Progenitor cell of endocrine pancreas (in vitro differentiated cells): Measurements from ENCODE around the gene SLC4A8. TPM values are rescaled to one million over a fixed set of nuclear protein-coding genes. Genes with fewer than 3 reads are reported as not detected.
A peak's percentile ranks its signal among the peaks of the same experiment; 100 is the strongest.
"Not testable (repeated sequence)": the region's sequence is repeated elsewhere in the genome, so short reads cannot be mapped to it uniquely, and the experiment has no call there.

Experiments
- DNase-seq: peaks from one replicate; pipeline ENCODE4 v3.0.0; 2021; ENCODE audit warnings: low spot score; ENCODE audit not compliant: unreplicated experiment
- H3K27ac Mint-ChIP-seq: 2 replicates; pipeline ENCODE4 v1.8.0; 2021; ENCODE audit warnings: mild to moderate bottlenecking, moderate library complexity, mixed read lengths
- H3K27me3 Mint-ChIP-seq: 2 replicates; pipeline ENCODE4 v1.8.0; 2021; ENCODE audit warnings: mixed read lengths
- H3K36me3 Mint-ChIP-seq: 2 replicates; pipeline ENCODE4 v1.8.0; 2022; ENCODE audit warnings: mixed read lengths; ENCODE audit not compliant: insufficient read depth
- H3K4me1 Mint-ChIP-seq: 2 replicates; pipeline ENCODE4 v1.8.0; 2021; ENCODE audit warnings: low read depth, mixed read lengths
- H3K4me3 Mint-ChIP-seq: 2 replicates; pipeline ENCODE4 v1.8.0; 2021; ENCODE audit warnings: low read depth, mild to moderate bottlenecking, moderate library complexity, mixed read lengths
- H3K9me3 Mint-ChIP-seq: 2 replicates; pipeline ENCODE4 v1.8.0; 2021; ENCODE audit warnings: low read depth, mixed read lengths
- total RNA-seq: library from RNA; stranded (reverse); gene quantifications from 2 replicates; pipeline ENCODE4 v1.2.1, GENCODE V29; 2021
- TF ChIP-seq, protein P1 (sequence below): fragments of 200-600 bp; sonication (generic); IDR thresholded peaks from one replicate; pipeline ENCODE4 v1.5.0; 2021; ENCODE audit warnings: antibody characterized with exemption, mild to moderate bottlenecking; ENCODE audit not compliant: unreplicated experiment

Gene SLC4A8
- total RNA-seq, 1 donor from 2014 or later: 11.8 TPM

DNA sequence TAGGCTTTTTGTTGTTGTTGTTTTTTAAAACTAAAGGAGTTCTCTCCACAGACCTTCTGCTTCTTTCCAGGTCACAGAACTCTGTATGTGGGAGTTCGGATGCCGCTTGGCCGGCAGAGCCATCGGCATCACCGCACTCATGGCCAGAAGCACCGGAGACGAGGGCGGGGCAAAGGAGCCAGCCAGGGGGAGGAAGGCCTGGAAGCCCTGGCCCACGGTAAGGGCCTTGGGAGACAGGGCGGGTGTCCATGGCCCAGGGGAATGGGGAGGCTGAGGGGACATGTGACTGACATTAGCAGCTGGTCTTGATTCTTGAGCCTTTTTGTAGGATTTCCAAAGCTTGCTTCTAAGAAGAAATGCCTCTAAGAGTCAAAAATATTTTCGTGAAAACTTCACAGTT lies 26.2 kb downstream of the SLC4A8 start:
- TF ChIP-seq, protein P1, sequence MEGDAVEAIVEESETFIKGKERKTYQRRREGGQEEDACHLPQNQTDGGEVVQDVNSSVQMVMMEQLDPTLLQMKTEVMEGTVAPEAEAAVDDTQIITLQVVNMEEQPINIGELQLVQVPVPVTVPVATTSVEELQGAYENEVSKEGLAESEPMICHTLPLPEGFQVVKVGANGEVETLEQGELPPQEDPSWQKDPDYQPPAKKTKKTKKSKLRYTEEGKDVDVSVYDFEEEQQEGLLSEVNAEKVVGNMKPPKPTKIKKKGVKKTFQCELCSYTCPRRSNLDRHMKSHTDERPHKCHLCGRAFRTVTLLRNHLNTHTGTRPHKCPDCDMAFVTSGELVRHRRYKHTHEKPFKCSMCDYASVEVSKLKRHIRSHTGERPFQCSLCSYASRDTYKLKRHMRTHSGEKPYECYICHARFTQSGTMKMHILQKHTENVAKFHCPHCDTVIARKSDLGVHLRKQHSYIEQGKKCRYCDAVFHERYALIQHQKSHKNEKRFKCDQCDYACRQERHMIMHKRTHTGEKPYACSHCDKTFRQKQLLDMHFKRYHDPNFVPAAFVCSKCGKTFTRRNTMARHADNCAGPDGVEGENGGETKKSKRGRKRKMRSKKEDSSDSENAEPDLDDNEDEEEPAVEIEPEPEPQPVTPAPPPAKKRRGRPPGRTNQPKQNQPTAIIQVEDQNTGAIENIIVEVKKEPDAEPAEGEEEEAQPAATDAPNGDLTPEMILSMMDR: no peak
- DNase-seq: no peak
- Mint-ChIP-seq H3K36me3 (no peaks in the 10 kb centered on the region), H3K4me1 (peaks cover 24% of the 10 kb centered on the region), H3K4me3 (no peak overlapping the region), H3K27ac (no peak overlapping the region), H3K27me3 (peaks cover 7% of the 10 kb centered on the region), H3K9me3 (no peaks in the 10 kb centered on the region)

- not testable (repeated sequence) for H3K36me3 Mint-ChIP-seq, DNase-seq, H3K9me3 Mint-ChIP-seq, H3K27ac Mint-ChIP-seq, H3K27me3 Mint-ChIP-seq, H3K4me3 Mint-ChIP-seq
- peaks cover 22% of the 10 kb centered on the region for H3K4me1 Mint-ChIP-seq
Observed at GRCh38 chr12:51454016-51454415, 29.4 kb downstream of the SLC4A8 start.

- H3K36me3 Mint-ChIP-seq, H3K27me3 Mint-ChIP-seq, DNase-seq, H3K9me3 Mint-ChIP-seq: not testable (repeated sequence)
- H3K27ac Mint-ChIP-seq: peak overlapping the region; percentile 88
- H3K4me1 Mint-ChIP-seq: peaks cover 22% of the 10 kb centered on the region
- H3K4me3 Mint-ChIP-seq: peak overlapping the region; percentile 12
Observed at GRCh38 chr12:51455050-51455449, 30.4 kb downstream of the SLC4A8 start.

DNA sequence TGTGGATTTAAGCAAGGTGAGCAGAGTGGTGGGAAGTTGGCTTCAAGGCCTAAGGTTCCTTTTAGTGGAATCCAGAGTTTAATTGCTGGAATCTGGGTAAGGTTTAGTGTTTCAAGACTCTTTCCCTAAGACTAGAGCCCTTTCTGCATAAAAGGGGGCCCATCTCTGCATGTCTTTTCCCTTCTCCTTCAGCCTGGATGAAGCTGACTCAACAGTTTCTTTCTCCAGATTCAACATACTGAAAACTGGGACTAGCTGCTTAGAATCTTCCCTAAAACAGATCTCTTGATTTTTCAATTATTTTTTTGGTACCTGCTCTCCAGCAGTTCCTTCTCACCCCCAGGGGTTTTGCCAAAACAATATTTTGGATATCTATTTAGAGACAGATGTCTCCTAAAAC lies 34.0 kb downstream of the SLC4A8 start:
- H3K36me3 Mint-ChIP-seq: no peaks in the 10 kb centered on the region
- H3K9me3 Mint-ChIP-seq: no peaks in the 10 kb centered on the region
- peaks cover 25% of the 10 kb centered on the region for H3K4me1 Mint-ChIP-seq
- H3K4me3 Mint-ChIP-seq: no peak overlapping the region
- H3K27me3 Mint-ChIP-seq: no peaks in the 10 kb centered on the region
- DNase-seq: no peak
- TF ChIP-seq, protein P1: no peak
- no peak overlapping the region for H3K27ac Mint-ChIP-seq

GRCh38 chr12:51460519-51460918 lies 35.9 kb downstream of the SLC4A8 start:
- no peak overlapping the region for H3K27ac Mint-ChIP-seq
- no peak for DNase-seq
- H3K4me1 Mint-ChIP-seq: peaks cover 16% of the 10 kb centered on the region
- H3K36me3 Mint-ChIP-seq: no peaks in the 10 kb centered on the region
- no peaks in the 10 kb centered on the region for H3K9me3 Mint-ChIP-seq
- H3K27me3 Mint-ChIP-seq: no peaks in the 10 kb centered on the region
- H3K4me3 Mint-ChIP-seq: no peak overlapping the region
- TF ChIP-seq, protein P1: no peak

DNA sequence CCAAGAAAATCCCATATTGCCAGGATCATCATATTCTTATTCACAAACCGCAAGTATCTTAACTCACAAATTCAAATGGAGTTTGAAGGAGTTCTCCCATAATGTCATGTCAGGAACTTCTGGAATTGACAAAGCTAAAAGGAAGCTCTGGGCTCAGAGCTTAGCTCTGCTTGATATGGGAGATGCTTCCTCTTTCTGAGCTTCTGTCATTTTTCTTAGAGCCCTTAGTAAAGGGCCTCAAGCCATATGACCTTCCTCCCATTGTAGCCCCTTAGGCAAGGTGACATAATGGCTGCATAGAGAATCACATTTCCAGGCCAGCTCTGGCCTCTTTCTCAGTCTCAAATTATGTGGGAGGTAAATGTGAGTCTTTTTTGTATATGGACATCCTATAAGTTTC lies 40.9 kb downstream of the SLC4A8 start:
- no peak overlapping the region for H3K27ac Mint-ChIP-seq
- H3K27me3 Mint-ChIP-seq: no peaks in the 10 kb centered on the region
- H3K36me3 Mint-ChIP-seq: no peaks in the 10 kb centered on the region
- H3K9me3 Mint-ChIP-seq: no peaks in the 10 kb centered on the region
- TF ChIP-seq, protein P1: no peak
- H3K4me1 Mint-ChIP-seq: peaks cover 4% of the 10 kb centered on the region
- no peak for DNase-seq
- H3K4me3 Mint-ChIP-seq: no peak overlapping the region
